ENCODE data around the gene ICAM2.

GRCh38 chr17:63966646-63967264 lies 53.7 kb downstream of the ICAM2 start:
- no peak for TF ChIP-seq POLR2AphosphoS5 (IDR thresholded peaks at IDR 0.05)
- no peak for TF ChIP-seq CTCF (IDR thresholded peaks at IDR 0.05)
